ENCODE data around the gene ADGRG7.
"Not testable (repeated sequence)": the region's sequence is repeated elsewhere in the genome, so short reads cannot be mapped to it uniquely, and the experiment has no call there.

Gene ADGRG7

GRCh38 chr3:100580147-100580546 is 29.3 kb upstream of the ADGRG7 start:
- no peak overlapping the region for H3K4me3 Mint-ChIP-seq
- peaks cover 7% of the 10 kb centered on the region for H3K36me3 Mint-ChIP-seq (ENCODE audit: low read depth)
- H3K27me3 Mint-ChIP-seq (ENCODE audit: low read depth, poor library complexity) = no peaks in the 10 kb centered on the region
- TF ChIP-seq CTCF (IDR thresholded peaks at IDR 0.05) = no peak
- no peak overlapping the region for H3K27ac Mint-ChIP-seq
- H3K4me1 Mint-ChIP-seq = no peaks in the 10 kb centered on the region
- DNase-seq = no peak
- peaks cover 7% of the 10 kb centered on the region for H3K9me3 Mint-ChIP-seq

- Mint-ChIP-seq H3K4me3 (no peak overlapping the region), H3K27me3 (ENCODE audit: low read depth, poor library complexity) (no peaks in the 10 kb centered on the region), H3K36me3 (ENCODE audit: low read depth) (peaks cover 7% of the 10 kb centered on the region), H3K27ac (no peak overlapping the region), H3K9me3 (peaks cover 20% of the 10 kb centered on the region), H3K4me1 (no peaks in the 10 kb centered on the region)
- no peak for TF ChIP-seq CTCF (IDR thresholded peaks at IDR 0.05)
- no peak for DNase-seq
These were observed 27.8 kb upstream of the ADGRG7 start for GRCh38 chr3:100581650-100582049.

- not testable (repeated sequence) for H3K27me3 Mint-ChIP-seq (ENCODE audit: low read depth, poor library complexity); H3K4me3 Mint-ChIP-seq; H3K4me1 Mint-ChIP-seq; H3K36me3 Mint-ChIP-seq (ENCODE audit: low read depth); H3K27ac Mint-ChIP-seq; DNase-seq
- peaks cover 26% of the 10 kb centered on the region for H3K9me3 Mint-ChIP-seq
These were observed 27.2 kb upstream of the ADGRG7 start for GRCh38 chr3:100582157-100582556.

GRCh38 chr3:100584101-100584660 is 25.2 kb upstream of the ADGRG7 start:
- no peaks in the 10 kb centered on the region for H3K27me3 Mint-ChIP-seq (ENCODE audit: low read depth, poor library complexity)
- no peaks in the 10 kb centered on the region for H3K36me3 Mint-ChIP-seq (ENCODE audit: low read depth)
- no peak for TF ChIP-seq CTCF (IDR thresholded peaks at IDR 0.05)
- no peak overlapping the region for H3K4me3 Mint-ChIP-seq
- H3K9me3 Mint-ChIP-seq = peaks cover 26% of the 10 kb centered on the region
- no peaks in the 10 kb centered on the region for H3K4me1 Mint-ChIP-seq
- no peak for DNase-seq
- H3K27ac Mint-ChIP-seq = no peak overlapping the region

GRCh38 chr3:100586832-100587231 is 22.6 kb upstream of the ADGRG7 start:
- no peaks in the 10 kb centered on the region for H3K4me1 Mint-ChIP-seq
- H3K4me3 Mint-ChIP-seq = no peak overlapping the region
- H3K9me3 Mint-ChIP-seq = peaks cover 26% of the 10 kb centered on the region
- no peak for TF ChIP-seq CTCF (IDR thresholded peaks at IDR 0.05)
- H3K27ac Mint-ChIP-seq = no peak overlapping the region
- H3K27me3 Mint-ChIP-seq (ENCODE audit: low read depth, poor library complexity) = peaks cover 3% of the 10 kb centered on the region
- DNase-seq = no peak
- H3K36me3 Mint-ChIP-seq (ENCODE audit: low read depth) = no peaks in the 10 kb centered on the region

- no peak overlapping the region for H3K4me3 Mint-ChIP-seq
- H3K9me3 Mint-ChIP-seq = peaks cover 26% of the 10 kb centered on the region
- TF ChIP-seq CTCF (IDR thresholded peaks at IDR 0.05) = no peak
- no peak for DNase-seq
- H3K27me3 Mint-ChIP-seq (ENCODE audit: low read depth, poor library complexity) = peaks cover 3% of the 10 kb centered on the region
- H3K36me3 Mint-ChIP-seq (ENCODE audit: low read depth) = no peaks in the 10 kb centered on the region
- peaks cover 4% of the 10 kb centered on the region for H3K4me1 Mint-ChIP-seq
- H3K27ac Mint-ChIP-seq = no peak overlapping the region
These were observed 21.1 kb upstream of the ADGRG7 start for GRCh38 chr3:100588251-100588650.
